ENCODE data around the gene FAM83C. TPM values are rescaled to one million over a fixed set of nuclear protein-coding genes. Genes with fewer than 3 reads are reported as not detected.

The FAM83C gene
- polyA plus RNA-seq, 3 donors from 2014 or later = not detected

GRCh38 chr20:35311822-35312221 is 19.6 kb upstream of the FAM83C start:
- Mint-ChIP-seq H3K4me1 (peaks cover 22 to 33% of the 10 kb centered on the region in 2 donors), H3K9me3 (no peaks in the 10 kb centered on the region), H3K27ac (no peak overlapping the region), H3K27me3 (ENCODE audit: low read depth in 3 of 3) (peaks cover 0 to 1% (median 0%) of the 10 kb centered on the region in 3 donors), H3K36me3 (peaks cover 4 to 19% (median 10%) of the 10 kb centered on the region in 3 donors), H3K4me3 (no peak overlapping the region)
- DNase-seq = no peak

- DNase-seq = no peak
- Mint-ChIP-seq H3K27me3 (ENCODE audit: low read depth in 3 of 3) (peaks cover 0 to 1% (median 0%) of the 10 kb centered on the region in 3 donors), H3K36me3 (peaks cover 4 to 19% (median 10%) of the 10 kb centered on the region in 3 donors), H3K9me3 (no peaks in the 10 kb centered on the region), H3K4me3 (no peak overlapping the region), H3K4me1 (peaks cover 20 to 32% of the 10 kb centered on the region in 2 donors), H3K27ac (no peak overlapping the region)
These were observed 19.2 kb upstream of the FAM83C start for GRCh38 chr20:35311409-35311808.

DNA sequence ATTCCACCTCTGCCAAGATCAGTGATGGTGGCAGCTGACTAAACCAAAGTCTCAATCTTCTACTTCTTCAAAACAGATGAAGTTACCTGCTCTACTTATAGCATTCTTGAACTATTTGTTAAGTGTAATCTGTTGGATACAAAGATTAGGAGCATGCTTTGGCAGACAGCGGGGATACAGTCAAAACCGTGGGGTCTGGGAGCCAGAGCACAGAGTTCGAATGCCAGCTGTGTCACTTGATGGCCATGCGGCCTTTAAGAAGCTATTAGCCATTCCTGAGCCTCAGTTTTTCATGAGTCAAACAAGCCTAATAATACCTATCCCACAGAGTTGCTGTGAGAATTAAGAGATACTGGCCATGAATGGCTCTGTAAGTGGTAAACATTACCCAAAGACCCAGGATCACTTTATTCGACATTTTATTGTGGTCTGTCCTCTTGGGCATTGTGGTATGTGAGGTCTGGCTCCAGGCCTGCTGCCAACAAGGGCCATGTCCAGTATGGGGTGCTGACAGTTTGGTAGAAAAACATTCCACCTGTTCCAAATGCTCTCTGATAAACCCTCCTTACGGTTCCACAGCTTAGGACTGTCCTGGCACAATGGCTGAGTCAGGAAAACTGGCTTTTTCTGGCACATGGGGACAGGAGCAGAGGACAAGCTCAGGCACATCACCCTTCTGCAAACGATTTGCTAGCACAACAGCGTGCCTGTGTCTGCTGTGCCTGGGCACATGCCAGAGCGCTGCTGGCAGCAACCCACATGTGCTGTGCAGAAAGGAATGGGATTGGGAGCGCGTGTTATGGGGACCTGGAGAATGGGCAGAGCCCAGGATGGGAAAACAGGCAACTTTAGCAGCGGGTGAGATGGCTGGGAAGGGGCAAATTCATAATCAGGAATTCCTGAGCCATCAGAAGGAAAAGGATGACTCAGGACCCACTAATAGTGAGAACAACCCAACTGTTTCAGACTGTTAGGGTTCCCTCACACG is 15.7 kb upstream of the FAM83C start:
- H3K36me3 Mint-ChIP-seq = peaks cover 4 to 15% (median 10%) of the 10 kb centered on the region in 3 donors
- peaks cover 2 to 17% of the 10 kb centered on the region in 2 donors for H3K4me1 Mint-ChIP-seq
- H3K9me3 Mint-ChIP-seq = no peaks in the 10 kb centered on the region
- peaks cover 0 to 1% (median 0%) of the 10 kb centered on the region in 3 donors for H3K27me3 Mint-ChIP-seq (ENCODE audit: low read depth in 3 of 3)
- no peak for DNase-seq
- H3K27ac Mint-ChIP-seq = peak overlapping the region in 1 of 6 donors; percentile 34
- H3K4me3 Mint-ChIP-seq = no peak overlapping the region

- DNase-seq = no peak
- Mint-ChIP-seq H3K27me3 (ENCODE audit: low read depth in 3 of 3) (no peaks in the 10 kb centered on the region), H3K4me1 (peaks cover 2 to 8% of the 10 kb centered on the region in 2 donors), H3K4me3 (no peak overlapping the region), H3K27ac (no peak overlapping the region), H3K9me3 (no peaks in the 10 kb centered on the region), H3K36me3 (peaks cover 0 to 9% (median 1%) of the 10 kb centered on the region in 3 donors)
These were observed 14.8 kb upstream of the FAM83C start for GRCh38 chr20:35306931-35307517.

- Mint-ChIP-seq H3K27ac (no peak overlapping the region), H3K36me3 (peaks cover 0 to 5% (median 4%) of the 10 kb centered on the region in 3 donors), H3K9me3 (no peaks in the 10 kb centered on the region), H3K27me3 (ENCODE audit: low read depth in 3 of 3) (no peaks in the 10 kb centered on the region), H3K4me3 (no peak overlapping the region), H3K4me1 (peaks cover 2 to 8% of the 10 kb centered on the region in 2 donors)
- DNase-seq = no peak
These were observed 13.7 kb upstream of the FAM83C start for GRCh38 chr20:35305682-35306556.

GRCh38 chr20:35304956-35305355 is 12.7 kb upstream of the FAM83C start:
- Mint-ChIP-seq H3K27ac (no peak overlapping the region), H3K4me1 (peaks cover 2 to 8% of the 10 kb centered on the region in 2 donors), H3K36me3 (peaks cover 0 to 4% (median 1%) of the 10 kb centered on the region in 3 donors), H3K4me3 (no peak overlapping the region), H3K27me3 (ENCODE audit: low read depth in 3 of 3) (no peaks in the 10 kb centered on the region), H3K9me3 (no peaks in the 10 kb centered on the region)
- no peak for DNase-seq

DNA sequence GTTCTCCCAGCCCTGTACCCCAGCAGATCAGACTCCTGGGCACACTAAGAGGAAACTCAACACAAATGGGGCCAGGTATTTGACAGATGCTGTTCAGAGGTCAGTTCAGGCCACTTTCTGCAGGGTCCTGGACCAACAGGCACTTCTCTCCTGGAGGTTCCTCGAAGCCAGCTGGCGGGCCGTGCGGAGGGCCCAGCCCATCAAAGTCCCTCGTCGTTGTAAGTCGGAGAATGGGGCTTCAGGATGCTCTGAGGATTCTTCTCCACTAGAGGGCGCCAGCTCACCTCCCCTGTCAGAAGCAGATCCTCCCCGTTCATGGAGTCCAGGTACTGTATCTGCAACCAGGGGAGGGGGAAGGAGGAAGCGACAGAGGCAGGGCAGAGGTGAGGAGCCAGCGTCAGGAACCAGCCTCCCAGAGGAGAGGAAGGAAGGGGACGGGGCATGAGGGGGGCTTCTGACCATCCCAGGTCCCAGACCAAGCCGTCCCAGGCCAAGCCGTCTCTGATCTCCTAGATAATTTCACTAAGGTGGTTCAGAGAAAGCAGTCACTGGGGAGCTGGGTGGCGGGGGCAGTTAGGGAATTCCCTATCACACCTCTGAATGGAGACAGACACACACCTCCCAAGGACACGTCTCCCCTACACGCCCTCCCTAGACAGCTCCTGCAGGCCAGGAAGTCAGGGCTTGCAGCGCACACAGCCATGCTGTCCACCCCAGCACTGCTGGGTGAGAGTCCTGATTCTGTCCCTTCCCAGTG is 11.7 kb upstream of the FAM83C start:
- Mint-ChIP-seq H3K36me3 (peaks cover 0 to 4% (median 0%) of the 10 kb centered on the region in 3 donors), H3K9me3 (no peaks in the 10 kb centered on the region), H3K27ac (peak overlapping the region in 1 of 6 donors; percentile 37), H3K27me3 (ENCODE audit: low read depth in 3 of 3) (peaks cover 0 to 3% (median 0%) of the 10 kb centered on the region in 3 donors), H3K4me3 (no peak overlapping the region), H3K4me1 (peaks cover 2 to 8% of the 10 kb centered on the region in 2 donors)
- peak; percentile 66 to 78 (median 72) for DNase-seq

DNA sequence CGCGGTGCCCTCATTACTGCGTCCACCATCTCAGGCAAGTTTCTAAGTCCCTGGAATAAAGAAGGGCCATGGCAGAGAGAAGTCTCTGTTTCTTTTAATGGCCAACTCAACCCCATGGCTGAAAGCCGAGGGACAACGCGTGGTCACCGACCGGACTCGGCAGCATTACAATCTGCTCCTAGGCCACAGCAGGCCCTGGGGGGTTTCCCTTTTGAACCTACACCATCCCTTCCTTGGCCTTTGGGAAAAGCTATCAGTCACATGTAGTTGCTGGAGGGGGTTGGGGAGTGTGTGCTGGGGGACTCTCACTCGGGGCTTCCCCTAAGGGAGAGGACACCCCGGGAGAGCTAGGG is 11.1 kb upstream of the FAM83C start:
- Mint-ChIP-seq H3K27ac (no peak overlapping the region), H3K4me1 (peaks cover 2 to 8% of the 10 kb centered on the region in 2 donors), H3K9me3 (no peaks in the 10 kb centered on the region), H3K36me3 (peaks cover 0 to 4% (median 0%) of the 10 kb centered on the region in 3 donors), H3K4me3 (no peak overlapping the region), H3K27me3 (ENCODE audit: low read depth in 3 of 3) (peaks cover 0 to 3% (median 2%) of the 10 kb centered on the region in 3 donors)
- DNase-seq = no peak

DNA sequence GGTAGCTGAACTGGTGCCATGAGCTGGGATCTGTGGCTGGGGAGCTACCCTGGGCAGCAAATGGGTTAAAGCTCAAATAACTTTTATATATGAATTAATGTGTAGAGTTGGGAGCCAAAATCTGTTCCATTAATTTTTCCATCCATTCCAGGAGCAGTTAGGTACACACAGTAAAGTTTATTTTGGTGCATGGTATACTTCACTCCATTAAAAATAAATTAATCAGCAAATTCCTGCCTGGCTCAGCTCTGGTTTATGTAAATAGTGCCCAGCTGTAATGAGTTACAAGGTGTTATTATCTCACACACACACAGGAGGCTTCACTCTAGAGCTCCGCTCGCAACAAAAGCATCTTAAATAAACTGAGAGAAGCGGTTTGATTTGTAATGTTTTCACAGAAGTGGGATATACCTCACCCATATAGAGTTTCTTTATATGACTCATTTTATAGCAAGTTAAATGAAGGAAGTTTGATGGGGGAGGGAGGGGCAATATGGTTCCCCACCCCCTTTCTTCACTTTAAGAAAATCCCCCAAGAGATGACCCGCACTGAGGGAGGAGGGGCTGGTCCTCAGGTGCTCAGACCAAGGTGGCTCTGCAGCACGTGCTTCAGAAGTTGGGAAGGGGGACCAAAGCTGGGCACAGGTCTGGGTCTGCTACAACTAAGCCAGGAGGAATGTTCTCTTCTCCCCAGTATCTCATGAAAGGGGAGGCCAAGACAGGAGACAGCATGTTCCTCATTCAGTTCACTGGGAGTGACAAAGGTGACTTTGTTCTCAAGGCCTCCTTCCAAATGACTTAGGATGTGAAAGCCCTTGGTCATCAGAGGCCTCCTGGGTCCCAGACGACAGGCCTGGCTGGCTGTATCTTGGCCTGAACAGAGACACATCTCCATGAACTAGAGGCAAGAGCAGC is 10.5 kb upstream of the FAM83C start:
- Mint-ChIP-seq H3K27me3 (ENCODE audit: low read depth in 3 of 3) (peaks cover 0 to 3% (median 2%) of the 10 kb centered on the region in 3 donors), H3K36me3 (peaks cover 0 to 4% (median 0%) of the 10 kb centered on the region in 3 donors), H3K4me3 (no peak overlapping the region), H3K4me1 (peaks cover 2 to 8% of the 10 kb centered on the region in 2 donors), H3K27ac (no peak overlapping the region), H3K9me3 (no peaks in the 10 kb centered on the region)
- no peak for DNase-seq

DNA sequence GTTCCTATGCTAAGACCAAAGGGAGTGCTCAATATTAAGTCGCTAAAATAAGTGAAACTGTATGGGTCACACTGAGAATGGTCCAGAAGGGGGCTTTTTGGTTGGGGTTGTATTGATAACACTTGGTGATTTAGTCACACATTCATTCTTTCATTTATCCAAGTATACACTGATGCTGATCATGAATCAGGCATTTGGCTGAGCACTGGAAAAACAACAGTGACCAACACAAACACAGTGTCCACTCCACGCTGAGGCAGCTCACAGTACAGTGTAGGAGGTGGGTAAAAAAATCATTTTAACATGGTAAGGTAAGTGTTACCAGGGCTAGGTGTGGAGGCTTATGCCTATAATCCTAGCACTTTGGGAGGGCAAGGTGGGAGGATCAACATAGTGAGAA is 9.2 kb upstream of the FAM83C start:
- Mint-ChIP-seq H3K4me1 (peaks cover 2 to 8% of the 10 kb centered on the region in 2 donors), H3K27ac (no peak overlapping the region), H3K27me3 (ENCODE audit: low read depth in 3 of 3) (peaks cover 2 to 3% (median 2%) of the 10 kb centered on the region in 3 donors), H3K4me3 (no peak overlapping the region), H3K9me3 (no peaks in the 10 kb centered on the region), H3K36me3 (peaks cover 0 to 4% (median 0%) of the 10 kb centered on the region in 3 donors)
- no peak for DNase-seq

GRCh38 chr20:35300469-35301262 is 8.4 kb upstream of the FAM83C start:
- H3K36me3 Mint-ChIP-seq = peaks cover 0 to 4% (median 0%) of the 10 kb centered on the region in 3 donors
- no peak overlapping the region for H3K27ac Mint-ChIP-seq
- peaks cover 2 to 8% of the 10 kb centered on the region in 2 donors for H3K4me1 Mint-ChIP-seq
- H3K27me3 Mint-ChIP-seq (ENCODE audit: low read depth in 3 of 3) = peaks cover 3% of the 10 kb centered on the region in 3 donors
- H3K9me3 Mint-ChIP-seq = no peaks in the 10 kb centered on the region
- H3K4me3 Mint-ChIP-seq = no peak overlapping the region
- DNase-seq = no peak

Measured in immature natural killer cell (primary cell).